Activated CD4-positive, alpha-beta memory T cell treated with anti-CD3 and anti-CD28 coated beads for 36 hours (primary cell): ENCODE data around the gene SGPP1. TPM values are rescaled to one million over a fixed set of nuclear protein-coding genes. Genes with fewer than 3 reads are reported as not detected.
"Not testable (repeated sequence)": the region's sequence is repeated elsewhere in the genome, so short reads cannot be mapped to it uniquely, and the experiment has no call there.

Experiments
- CTCF ChIA-PET: fragments of 350-600 bp; sonication (Branson Sonifier 250); formaldehyde crosslinking; loops from one replicate; lab custom pipeline; 2021; ENCODE audit warnings: antibody characterized with exemption, inconsistent platforms; lab: Charles Lee
- POLR2A ChIA-PET: fragments of 350-600 bp; sonication (Branson Sonifier 250); formaldehyde crosslinking; loops from one replicate; lab custom pipeline; 2021; ENCODE audit warnings: antibody characterized with exemption; lab: Charles Lee
- DNase-seq: peaks from one replicate; pipeline ENCODE4 v3.0.0-alpha.2; 2020
- H3K27ac Mint-ChIP-seq: one replicate; pipeline ENCODE4 v1.8.0; 2021; ENCODE audit warnings: mixed read lengths
- H3K27me3 Mint-ChIP-seq: one replicate; pipeline ENCODE4 v1.8.0; 2021; ENCODE audit warnings: mixed read lengths
- H3K36me3 Mint-ChIP-seq: one replicate; pipeline ENCODE4 v1.8.0; 2021; ENCODE audit warnings: mixed read lengths
- H3K4me1 Mint-ChIP-seq: one replicate; pipeline ENCODE4 v1.8.0; 2021; ENCODE audit warnings: low read depth, mixed read lengths
- H3K4me3 Mint-ChIP-seq: one replicate; pipeline ENCODE4 v1.8.0; 2021; ENCODE audit warnings: mild to moderate bottlenecking, mixed read lengths
- H3K9me3 Mint-ChIP-seq: one replicate; pipeline ENCODE4 v1.8.0; 2021; ENCODE audit warnings: mixed read lengths
- intact Hi-C: fragments of 100-400 bp; cut with micrococcal nuclease; formaldehyde crosslinking; loops from one replicate; pipeline ENCODE4 v1.15.1; 2023
- total RNA-seq, 2 experiments: library from RNA; stranded (reverse); gene quantifications; one replicate each; pipeline ENCODE4 v1.2.3, GENCODE V29; 2021

SGPP1 gene
- total RNA-seq, 2 experiments from 2014 or later, result 10.5 to 11.3 TPM

- DNase-seq, result peak; percentile 75
- H3K27me3 Mint-ChIP-seq, result no peaks in the 10 kb centered on the region
- POLR2A ChIA-PET, result interaction anchor here (3.2 kb wide), 1 partner anchor 8 kb away, joined by 13 read pairs; the partner anchor contains the start of gene WDR89
- H3K4me3 Mint-ChIP-seq, result peak overlapping the region; percentile 46
- intact Hi-C loops, result loop anchor here (1.0 to 2.0 kb wide), 3 partner anchors 8 to 78 kb away; partner anchors contain the start of gene SGPP1
- peaks cover 40% of the 10 kb centered on the region for H3K4me1 Mint-ChIP-seq
- H3K9me3 Mint-ChIP-seq, result no peaks in the 10 kb centered on the region
- peak overlapping the region; percentile 93 for H3K27ac Mint-ChIP-seq
- CTCF ChIA-PET, result interaction anchor here (0.7 to 2.9 kb wide), 5 partner anchors 8 to 119 kb away, joined by 3 to 20 read pairs (median 4); partner anchors contain the start of genes SGPP1 and WDR89
- H3K36me3 Mint-ChIP-seq, result no peaks in the 10 kb centered on the region
These were observed 77.5 kb downstream of the SGPP1 start for GRCh38 chr14:63650256-63650952.

- Mint-ChIP-seq H3K36me3 (no peaks in the 10 kb centered on the region), H3K27ac (no peak overlapping the region)
- POLR2A ChIA-PET, result no interaction called here
These were observed 80.0 kb downstream of the SGPP1 start for GRCh38 chr14:63647696-63648410.

GRCh38 chr14:63644741-63645140 lies 83.1 kb downstream of the SGPP1 start:
- ChIA-PET POLR2A (interaction anchor here (0.6 kb wide), 1 partner anchor 661 kb away, joined by 3 read pairs; no protein-coding TSS in a partner anchor), CTCF (no interaction called here)
- peaks cover 3% of the 10 kb centered on the region for H3K36me3 Mint-ChIP-seq
- no peaks in the 10 kb centered on the region for H3K9me3 Mint-ChIP-seq
- peak overlapping the region; percentile 51 for H3K27ac Mint-ChIP-seq
- H3K4me1 Mint-ChIP-seq, result peaks cover 27% of the 10 kb centered on the region
- intact Hi-C loops, result loop anchor here (5.0 kb wide), 6 partner anchors 68 to 1458 kb away; partner anchors contain the start of genes HSPA2, MAX, MTHFD1 and SYNE2
- no peak overlapping the region for H3K4me3 Mint-ChIP-seq
- peak; percentile 26 for DNase-seq
- no peaks in the 10 kb centered on the region for H3K27me3 Mint-ChIP-seq

More at GRCh38 chr14:63647696-63648410, 80.0 kb downstream of the SGPP1 start:
- CTCF ChIA-PET, result interaction anchor here (0.7 to 2.2 kb wide), 2 partner anchors 44 to 122 kb away, joined by 3 to 10 read pairs; no protein-coding TSS in a partner anchor
- no peaks in the 10 kb centered on the region for H3K27me3 Mint-ChIP-seq
- H3K9me3 Mint-ChIP-seq, result no peaks in the 10 kb centered on the region
- H3K4me3 Mint-ChIP-seq, result no peak overlapping the region
- intact Hi-C loops, result no loop called here
- peak; percentile 44 for DNase-seq
- peaks cover 44% of the 10 kb centered on the region for H3K4me1 Mint-ChIP-seq

GRCh38 chr14:63642656-63643382 lies 85.0 kb downstream of the SGPP1 start:
- intact Hi-C loops, result loop anchor here (1.0 to 5.0 kb wide), 9 partner anchors 7 to 1459 kb away; partner anchors contain the start of genes HSPA2, MAX, MTHFD1 and SGPP1
- peak overlapping the region; percentile 74 for H3K4me3 Mint-ChIP-seq
- POLR2A ChIA-PET, result interaction anchor here (1.7 to 2.1 kb wide), 3 partner anchors 9 to 102 kb away, joined by 8 to 13 read pairs (median 12); partner anchors contain the start of gene PPP2R5E

GRCh38 chr14:63642229-63642611 lies 85.6 kb downstream of the SGPP1 start:
- Mint-ChIP-seq H3K9me3 (no peaks in the 10 kb centered on the region), H3K4me1 (peaks cover 38% of the 10 kb centered on the region), H3K36me3 (peaks cover 15% of the 10 kb centered on the region), H3K27ac (peak overlapping the region; percentile 89), H3K4me3 (peak overlapping the region; percentile 74), H3K27me3 (no peaks in the 10 kb centered on the region)
- ChIA-PET POLR2A (interaction anchor here (0.5 to 2.1 kb wide), 6 partner anchors 9 to 862 kb away, joined by 3 to 13 read pairs (median 8); partner anchors contain the start of genes PPP2R5E, SGPP1 and ZBTB1), CTCF (interaction anchor here (0.6 to 2.9 kb wide), 8 partner anchors 8 to 381 kb away, joined by 3 to 20 read pairs (median 4); no protein-coding TSS in a partner anchor)
- intact Hi-C loops, result loop anchor here (1.0 to 5.0 kb wide), 9 partner anchors 8 to 1460 kb away; partner anchors contain the start of genes HSPA2, MAX, MTHFD1 and SGPP1
- peak; percentile 86 for DNase-seq

More at GRCh38 chr14:63642656-63643382, 85.0 kb downstream of the SGPP1 start:
- Mint-ChIP-seq H3K27me3 (no peaks in the 10 kb centered on the region), H3K36me3 (peaks cover 12% of the 10 kb centered on the region), H3K9me3 (no peaks in the 10 kb centered on the region), H3K27ac (peak overlapping the region; percentile 89), H3K4me1 (peaks cover 36% of the 10 kb centered on the region)
- CTCF ChIA-PET, result interaction anchor here (1.0 to 2.9 kb wide), 6 partner anchors 7 to 254 kb away, joined by 3 to 20 read pairs (median 8); no protein-coding TSS in a partner anchor
- DNase-seq, result no peak

GRCh38 chr14:63641473-63642228 lies 86.2 kb downstream of the SGPP1 start, which contains the start of gene WDR89:
Gene WDR89, minus strand, starts transcription at chr14:63641871. Its CDS starts 41,929 bp downstream, at chr14:63599942.
- POLR2A ChIA-PET, result interaction anchor here (0.5 to 2.1 kb wide), 9 partner anchors 10 to 863 kb away, joined by 3 to 13 read pairs (median 5); partner anchors contain the start of genes PPP2R5E, SGPP1 and ZBTB1
- no peaks in the 10 kb centered on the region for H3K27me3 Mint-ChIP-seq
- peak within 1 kb of the TSS; percentile 74 for H3K4me3 Mint-ChIP-seq
- CTCF ChIA-PET, result interaction anchor here (0.6 to 2.9 kb wide), 12 partner anchors 9 to 380 kb away, joined by 3 to 20 read pairs (median 4); no protein-coding TSS in a partner anchor
- H3K36me3 Mint-ChIP-seq, result peaks cover 21% of the 10 kb centered on the region
- intact Hi-C loops, result loop anchor here (1.0 to 5.0 kb wide), 10 partner anchors 9 to 1461 kb away; partner anchors contain the start of genes HSPA2, MAX, MTHFD1 and PPP2R5E
- DNase-seq, result peak; percentile 98
- peak within 1 kb of the TSS; percentile 89 for H3K27ac Mint-ChIP-seq
- H3K4me1 Mint-ChIP-seq, result peaks cover 43% of the 10 kb centered on the region
- peaks cover 5% of the 10 kb centered on the region for H3K9me3 Mint-ChIP-seq

- no peak for DNase-seq
- peaks cover 39% of the 10 kb centered on the region for H3K36me3 Mint-ChIP-seq
- no peak overlapping the region for H3K4me3 Mint-ChIP-seq
- H3K27me3 Mint-ChIP-seq, result no peaks in the 10 kb centered on the region
- peaks cover 51% of the 10 kb centered on the region for H3K4me1 Mint-ChIP-seq
- intact Hi-C loops, result loop anchor here (10.0 kb wide), 1 partner anchor 254 kb away; no protein-coding TSS in a partner anchor
- CTCF ChIA-PET, result no interaction called here
- POLR2A ChIA-PET, result no interaction called here
- H3K9me3 Mint-ChIP-seq, result peaks cover 24% of the 10 kb centered on the region
- H3K27ac Mint-ChIP-seq, result peak overlapping the region; percentile 33
These were observed 89.4 kb downstream of the SGPP1 start for GRCh38 chr14:63638493-63638892.

GRCh38 chr14:63636094-63636635 lies 91.7 kb downstream of the SGPP1 start:
- intact Hi-C loops, result loop anchor here (10.0 kb wide), 1 partner anchor 251 kb away; no protein-coding TSS in a partner anchor
- H3K27me3 Mint-ChIP-seq, H3K4me3 Mint-ChIP-seq, POLR2A ChIA-PET, DNase-seq, H3K27ac Mint-ChIP-seq: not testable (repeated sequence)
- H3K36me3 Mint-ChIP-seq, result peaks cover 41% of the 10 kb centered on the region
- peaks cover 56% of the 10 kb centered on the region for H3K4me1 Mint-ChIP-seq
- H3K9me3 Mint-ChIP-seq, result peaks cover 24% of the 10 kb centered on the region
- CTCF ChIA-PET, result interaction anchor here (1.3 kb wide), 1 partner anchor 134 kb away, joined by 8 read pairs; no protein-coding TSS in a partner anchor
